ENCODE measurements around the gene TAC1.
"Not testable (repeated sequence)": the region's sequence is repeated elsewhere in the genome, so short reads cannot be mapped to it uniquely, and the experiment has no call there.

TAC1 gene, protein sequence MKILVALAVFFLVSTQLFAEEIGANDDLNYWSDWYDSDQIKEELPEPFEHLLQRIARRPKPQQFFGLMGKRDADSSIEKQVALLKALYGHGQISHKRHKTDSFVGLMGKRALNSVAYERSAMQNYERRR

DNA sequence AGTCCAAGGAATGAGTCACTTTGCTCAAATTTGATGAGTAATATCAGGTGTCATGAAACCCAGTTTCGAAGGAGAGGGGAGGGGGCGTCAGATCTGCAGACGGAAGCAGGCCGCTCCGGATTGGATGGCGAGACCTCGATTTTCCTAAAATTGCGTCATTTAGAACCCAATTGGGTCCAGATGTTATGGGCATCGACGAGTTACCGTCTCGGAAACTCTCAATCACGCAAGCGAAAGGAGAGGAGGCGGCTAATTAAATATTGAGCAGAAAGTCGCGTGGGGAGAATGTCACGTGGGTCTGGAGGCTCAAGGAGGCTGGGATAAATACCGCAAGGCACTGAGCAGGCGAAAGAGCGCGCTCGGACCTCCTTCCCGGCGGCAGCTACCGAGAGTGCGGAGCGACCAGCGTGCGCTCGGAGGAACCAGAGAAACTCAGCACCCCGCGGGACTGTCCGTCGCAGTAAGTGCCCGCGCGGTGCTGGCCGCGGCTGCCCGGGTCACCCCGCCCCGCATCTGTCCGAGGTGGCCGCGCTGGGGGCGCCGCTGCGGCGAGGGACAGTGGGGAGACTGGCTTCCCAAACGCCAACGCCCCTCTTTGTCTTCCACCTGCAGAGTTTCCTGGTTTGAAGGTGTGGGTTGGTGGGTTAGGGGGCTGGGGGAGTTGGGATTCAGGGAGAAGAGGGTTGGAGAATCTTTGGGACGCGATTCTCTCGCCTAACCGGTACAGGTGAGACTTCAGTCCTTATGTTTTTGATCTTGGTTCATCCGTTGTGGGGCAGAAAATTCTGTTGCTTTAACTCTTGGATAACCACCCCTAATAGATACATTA, at the start of gene TAC1:
TSS of gene TAC1 (plus strand) at position 351 of the 829 bp plus-strand sequence. CDS start 527 bp downstream, outside the sequence.
- no peak for DNase-seq

GRCh38 chr7:97685952-97686351, 45.9 kb upstream of the TAC1 start:
- no peak for DNase-seq

DNA sequence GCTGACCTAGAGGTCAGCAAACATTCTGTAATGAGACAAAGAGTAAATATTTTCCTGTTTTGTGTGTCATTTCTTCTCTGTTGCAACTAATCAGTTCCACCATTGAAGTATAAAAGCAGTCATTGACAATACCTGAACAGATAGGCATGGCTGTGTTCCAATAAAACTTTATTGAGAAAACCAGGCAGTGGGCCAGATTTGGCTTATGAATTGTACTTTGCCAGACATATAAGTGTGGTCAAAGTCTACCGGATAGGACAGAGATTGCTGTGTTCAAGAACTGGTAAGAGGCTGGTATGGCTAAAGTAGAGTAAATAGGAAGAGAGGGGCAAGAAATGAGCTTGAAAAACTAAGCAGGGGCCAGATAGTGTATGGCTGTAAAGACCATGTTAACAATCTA, 38.3 kb upstream of the TAC1 start:
- no peak for DNase-seq

DNA sequence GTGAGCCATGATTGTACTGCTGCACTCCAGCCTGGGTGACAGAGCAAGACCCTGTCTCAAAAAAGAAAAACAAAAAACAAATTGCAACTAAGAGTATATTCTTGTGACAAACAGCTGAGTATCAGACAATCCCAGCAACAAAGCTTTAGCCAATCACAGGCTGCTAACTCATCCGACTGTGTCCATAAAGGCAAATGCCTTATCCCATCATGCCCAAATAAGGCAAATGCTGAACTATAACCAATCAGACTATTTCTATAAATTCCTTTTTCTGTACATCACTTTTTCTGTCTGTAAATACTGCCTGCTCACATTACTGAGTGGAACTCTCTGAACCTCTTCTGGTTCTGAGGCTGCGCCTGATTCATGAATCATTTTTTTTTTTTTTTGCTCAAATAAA, 37.5 kb upstream of the TAC1 start:
- DNase-seq = no peak

DNA sequence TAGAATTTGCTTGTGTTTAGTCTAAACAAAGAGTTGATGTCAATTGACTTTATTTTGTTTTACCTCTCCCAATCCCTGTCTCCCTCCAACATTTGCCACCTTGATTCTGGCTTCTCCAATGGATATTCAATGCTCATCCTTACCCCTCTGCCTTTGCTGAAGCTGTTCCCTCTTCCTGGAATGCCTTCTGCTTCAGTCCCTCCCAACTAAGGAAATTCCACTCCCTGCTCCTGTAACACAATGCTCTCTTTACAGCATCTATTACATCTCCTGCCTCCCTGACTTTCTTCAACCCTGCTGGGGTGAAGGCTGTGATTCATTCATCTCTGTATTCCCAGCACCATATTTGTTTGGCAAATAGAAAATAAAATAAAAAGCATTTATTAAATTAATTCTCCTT, 34.5 kb upstream of the TAC1 start:
- no peak for DNase-seq

- DNase-seq = no peak
Measured at GRCh38 chr7:97722386-97722785, 9.5 kb upstream of the TAC1 start.

DNA sequence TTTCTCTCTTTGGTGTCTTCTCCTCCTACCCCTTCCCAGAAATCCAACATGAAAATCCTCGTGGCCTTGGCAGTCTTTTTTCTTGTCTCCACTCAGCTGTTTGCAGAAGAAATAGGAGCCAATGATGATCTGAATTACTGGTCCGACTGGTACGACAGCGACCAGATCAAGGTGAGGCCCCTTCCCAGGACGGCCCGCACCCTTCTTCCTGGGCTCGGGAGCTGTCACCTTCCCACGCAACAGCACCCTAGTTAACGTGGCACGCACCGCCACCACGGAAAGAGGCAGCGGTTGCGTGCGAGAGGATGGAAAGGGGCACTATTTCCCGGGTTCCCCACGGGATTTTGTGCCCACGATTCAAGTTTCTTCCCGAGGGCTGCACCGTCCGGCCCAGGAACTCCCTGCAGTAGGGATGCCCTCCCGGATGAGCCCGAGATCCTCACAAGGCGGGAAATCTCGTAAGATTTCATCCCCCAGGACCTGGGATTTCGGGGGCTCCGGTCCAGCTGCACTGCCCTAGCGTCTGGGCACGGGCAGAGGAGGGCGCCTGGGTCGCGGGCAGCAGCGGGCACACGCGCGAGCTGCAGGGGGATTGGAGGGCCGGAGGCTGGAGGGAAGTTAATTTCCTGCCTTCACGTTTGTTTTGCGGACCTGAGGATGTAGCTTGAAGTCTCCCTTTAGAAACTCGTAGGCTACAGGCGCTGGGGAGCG, 834 bp downstream of the TAC1 start:
- DNase-seq = no peak

DNA sequence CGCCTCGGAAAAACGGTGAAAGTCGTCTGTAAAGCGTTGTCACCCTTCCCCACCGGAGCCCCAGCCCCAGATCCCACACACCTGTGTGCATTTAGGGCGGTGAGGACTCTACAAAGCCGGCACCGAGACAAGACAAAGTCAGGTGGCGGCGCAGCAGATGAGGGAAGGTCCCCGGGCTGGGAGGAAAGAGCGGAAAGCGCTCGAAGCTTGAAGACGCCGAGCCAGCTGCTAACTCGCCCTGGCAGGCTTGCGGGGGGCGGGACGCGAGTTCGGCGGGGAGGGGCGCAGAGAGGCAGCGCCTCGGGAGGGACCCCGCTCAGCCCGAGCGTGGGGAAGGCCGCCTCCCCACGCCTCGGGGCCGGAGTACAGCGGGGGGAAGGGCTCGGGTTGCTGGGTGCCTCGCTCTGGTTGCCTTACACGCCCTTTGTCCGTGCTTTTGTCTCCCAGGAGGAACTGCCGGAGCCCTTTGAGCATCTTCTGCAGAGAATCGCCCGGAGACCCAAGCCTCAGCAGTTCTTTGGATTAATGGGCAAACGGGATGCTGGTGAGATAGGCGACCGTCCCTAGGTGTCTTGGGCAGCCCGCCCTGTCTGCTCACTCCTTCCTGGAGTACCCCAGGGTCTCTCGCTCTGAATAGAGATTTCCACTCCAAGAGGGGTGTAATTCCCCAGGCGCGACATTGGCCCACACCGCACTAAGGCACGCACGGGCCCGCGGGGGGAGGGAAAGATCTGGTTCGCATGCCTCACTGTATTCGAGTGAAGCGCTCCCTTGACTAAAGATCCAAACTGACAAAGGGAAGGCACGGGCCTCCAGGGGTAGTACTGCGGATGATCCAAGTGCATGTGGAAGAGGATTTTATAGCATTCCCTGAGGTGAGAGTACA, 1.6 kb downstream of the TAC1 start:
- no peak for DNase-seq

- DNase-seq = no peak
Measured at GRCh38 chr7:97734255-97734654, 2.4 kb downstream of the TAC1 start.

DNA sequence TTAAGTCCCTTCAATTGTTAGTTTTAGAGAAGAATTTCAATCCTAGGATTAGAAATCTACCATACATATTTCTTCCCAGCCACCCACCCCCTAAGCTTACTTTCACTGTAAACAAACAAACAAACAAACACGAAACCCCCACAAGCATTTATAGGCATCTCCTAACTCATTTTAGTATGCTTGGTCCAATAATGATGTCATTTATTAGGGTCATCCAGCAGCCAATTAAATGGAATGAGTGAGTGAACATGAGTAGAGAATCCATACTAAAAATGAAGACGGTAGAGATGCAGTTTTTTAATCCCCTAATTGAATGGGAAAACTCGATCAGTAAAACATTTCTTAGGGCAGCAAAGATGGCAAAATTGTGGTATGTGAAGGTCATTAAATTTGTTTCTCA, 3.2 kb downstream of the TAC1 start:
- DNase-seq = no peak

GRCh38 chr7:97748482-97748881, 16.6 kb downstream of the TAC1 start:
- DNase-seq = no peak

DNA sequence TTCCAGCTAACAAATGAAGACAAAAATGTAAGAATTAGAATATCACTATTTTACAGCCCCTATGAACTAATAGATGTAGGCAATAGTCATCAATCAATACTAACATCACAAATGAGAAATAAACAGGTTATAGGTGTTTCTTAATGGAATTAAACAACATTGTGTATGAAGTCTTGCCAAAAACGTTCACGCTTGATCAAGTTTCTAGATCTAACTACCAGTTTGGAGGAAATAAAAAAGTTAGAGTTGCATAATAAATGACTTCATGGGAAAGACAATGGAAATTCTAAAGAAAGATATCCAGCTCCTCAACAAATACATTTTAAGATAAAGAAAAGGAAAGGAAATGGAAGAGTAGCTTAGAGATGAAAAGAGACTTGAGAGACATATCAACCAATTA, 19.7 kb downstream of the TAC1 start:
- no peak for DNase-seq

- DNase-seq = no peak
Measured at GRCh38 chr7:97752215-97752614, 20.3 kb downstream of the TAC1 start.

DNA sequence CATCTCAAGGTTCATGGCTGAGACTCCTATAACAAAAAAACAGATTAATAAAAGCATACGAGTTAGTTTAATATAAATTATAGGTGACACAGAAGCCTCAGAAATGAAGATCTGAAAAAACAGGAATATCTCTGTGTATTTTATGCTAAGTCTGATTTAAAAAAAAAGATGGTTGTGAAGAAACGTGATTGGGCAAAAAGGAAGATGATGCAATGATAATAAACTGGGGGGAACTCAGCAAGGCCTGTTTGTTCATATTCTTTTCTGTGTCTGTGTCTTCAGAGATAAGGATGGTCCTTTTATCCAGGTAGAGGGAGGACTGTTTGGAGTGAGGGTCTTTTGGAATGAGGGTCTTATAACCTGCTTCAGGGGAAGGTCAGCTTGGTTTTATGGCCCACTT, 25.9 kb downstream of the TAC1 start:
- DNase-seq = no peak

- DNase-seq = no peak
Measured at GRCh38 chr7:97770850-97771249, 39.0 kb downstream of the TAC1 start.

DNA sequence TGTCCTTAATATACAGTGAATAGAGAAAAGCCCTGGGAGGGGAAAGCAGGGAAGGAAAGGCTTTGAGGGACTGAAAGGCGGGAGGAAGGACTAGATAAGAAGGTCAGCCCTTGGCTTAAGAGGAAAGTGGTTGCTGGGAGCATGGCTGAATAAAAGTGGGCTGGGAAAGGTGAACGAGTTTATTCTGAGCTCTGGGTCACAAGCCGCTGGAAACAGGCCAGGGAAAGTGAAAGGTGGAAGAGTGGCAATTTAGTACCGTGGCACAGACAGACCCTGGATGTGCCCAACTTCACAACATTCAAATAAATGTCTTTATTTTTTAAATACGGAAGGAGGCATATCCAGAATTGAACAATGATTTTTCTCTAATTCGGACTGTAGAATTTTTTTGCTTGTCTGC, 39.7 kb downstream of the TAC1 start:
- no peak for DNase-seq

- DNase-seq = no peak
Measured at GRCh38 chr7:97772045-97772901, 40.4 kb downstream of the TAC1 start.

- not testable (repeated sequence) for DNase-seq
Measured at GRCh38 chr7:97786398-97786797, 54.5 kb downstream of the TAC1 start.
